ENCODE results near the gene MMD. TPM values are rescaled to one million over a fixed set of nuclear protein-coding genes. Genes with fewer than 3 reads are reported as not detected.
"Not testable (repeated sequence)": the region's sequence is repeated elsewhere in the genome, so short reads cannot be mapped to it uniquely, and the experiment has no call there.

MMD gene
- total and polyA plus RNA-seq, 2 of the 13 experiments (the other 11 are each of a cell fraction or from before 2014, with no cell fraction given) = 121 to 225 TPM

- TF ChIP-seq FOXO4 (CRISPR knock-in tag; conservative IDR thresholded peaks at IDR 0.05) = 0 out of 2 replicates have a peak, but pooled peaks have one; percentile 51
- TF ChIP-seq FOXA1 (IDR thresholded peaks at IDR 0.05) = not testable (repeated sequence)
- TF ChIP-seq FOXA1 (CRISPR knock-in tag; IDR thresholded peaks at IDR 0.05) = peak; percentile 58; the same call in 1 of the 2 replicates
- TF ChIP-seq MED13 (CRISPR knock-in tag; IDR thresholded peaks at IDR 0.05) = 0 out of 2 replicates have a peak, but pooled peaks have one; percentile 46
- TF ChIP-seq ZNF451 (CRISPR knock-in tag; IDR thresholded peaks at IDR 0.05) = 0 out of 2 replicates have a peak, but pooled peaks have one; percentile 76
- 0 out of 2 replicates have a peak, but pooled peaks have one; percentile 30 for TF ChIP-seq ZNF747 (CRISPR knock-in tag; IDR thresholded peaks at IDR 0.05; ENCODE audit: borderline replicate concordance)
- peak; percentile 41; the same call in 1 of the 2 replicates for TF ChIP-seq ZNF574 (CRISPR knock-in tag; IDR thresholded peaks at IDR 0.05)
- peak; percentile 55; the same call in 1 of the 2 replicates for TF ChIP-seq HINFP (CRISPR knock-in tag; IDR thresholded peaks at IDR 0.05; ENCODE audit: low read depth)
- TF ChIP-seq MEF2D (CRISPR knock-in tag; IDR thresholded peaks at IDR 0.05) = peak; percentile 25; the same call in 1 of the 2 replicates
- 0 out of 2 replicates have a peak, but pooled peaks have one; percentile 27 for TF ChIP-seq IRF2 (CRISPR knock-in tag; IDR thresholded peaks at IDR 0.05)
- peak; percentile 59; the same call in 1 of the 2 replicates for TF ChIP-seq NCOA2 (CRISPR knock-in tag; IDR thresholded peaks at IDR 0.05)
- TF ChIP-seq ELF4 (CRISPR knock-in tag; IDR thresholded peaks at IDR 0.05; ENCODE audit: borderline replicate concordance) = 0 out of 2 replicates have a peak, but pooled peaks have one; percentile 58
- peak; percentile 44; the same call in 1 of the 2 replicates for TF ChIP-seq KAT8 (CRISPR knock-in tag; IDR thresholded peaks at IDR 0.05)
- 0 out of 2 replicates have a peak, but pooled peaks have one; percentile 45 for TF ChIP-seq PITX1 (CRISPR knock-in tag; IDR thresholded peaks at IDR 0.05)
- TF ChIP-seq GFI1 (CRISPR knock-in tag; IDR thresholded peaks at IDR 0.05; ENCODE audit: borderline replicate concordance) = peak; percentile 77
- 0 out of 2 replicates have a peak, but pooled peaks have one; percentile 22 for TF ChIP-seq IKZF5 (CRISPR knock-in tag; IDR thresholded peaks at IDR 0.05)
- 0 out of 2 replicates have a peak, but pooled peaks have one; percentile 56 for TF ChIP-seq KDM4B (CRISPR knock-in tag; IDR thresholded peaks at IDR 0.05)
- TF ChIP-seq PATZ1 (CRISPR knock-in tag; IDR thresholded peaks at IDR 0.05) = peak; percentile 39; the same call in 1 of the 2 replicates
- TF ChIP-seq MIER3 (CRISPR knock-in tag; IDR thresholded peaks at IDR 0.05; ENCODE audit: borderline replicate concordance) = peak; percentile 49; the same call in 1 of the 2 replicates
- TF ChIP-seq DPF2 (CRISPR knock-in tag; IDR thresholded peaks at IDR 0.05; ENCODE audit: borderline replicate concordance, low read depth) = peak; percentile 74; the same call in 1 of the 2 replicates
- TF ChIP-seq ZMYM3 (CRISPR knock-in tag; IDR thresholded peaks at IDR 0.05) = peak; percentile 75; the same call in 1 of the 2 replicates
Observed at GRCh38 chr17:55422828-55423164, 1.2 kb upstream of the MMD start (continued).
